OCI-LY3 (cell line): ENCODE data around the gene PROS1.
"Not testable (repeated sequence)": the region's sequence is repeated elsewhere in the genome, so short reads cannot be mapped to it uniquely, and the experiment has no call there.

Source experiments
- EZH2phosphoT487 ChIP-seq: fragments of 200-600 bp; shearing (Covaris generic); IDR thresholded peaks from 2 replicates; pipeline ENCODE4 v1.6.1; 2018; ENCODE audit warnings: antibody characterized with exemption, mixed run types, low read depth
- TF ChIP-seq, protein P1 (sequence below): fragments of 200-600, 300-600 bp; sonication (generic); IDR thresholded peaks from 2 replicates; pipeline ENCODE4 v1.5.1; 2014; ENCODE audit warnings: antibody characterized with exemption, low read length, low read depth

DNA sequence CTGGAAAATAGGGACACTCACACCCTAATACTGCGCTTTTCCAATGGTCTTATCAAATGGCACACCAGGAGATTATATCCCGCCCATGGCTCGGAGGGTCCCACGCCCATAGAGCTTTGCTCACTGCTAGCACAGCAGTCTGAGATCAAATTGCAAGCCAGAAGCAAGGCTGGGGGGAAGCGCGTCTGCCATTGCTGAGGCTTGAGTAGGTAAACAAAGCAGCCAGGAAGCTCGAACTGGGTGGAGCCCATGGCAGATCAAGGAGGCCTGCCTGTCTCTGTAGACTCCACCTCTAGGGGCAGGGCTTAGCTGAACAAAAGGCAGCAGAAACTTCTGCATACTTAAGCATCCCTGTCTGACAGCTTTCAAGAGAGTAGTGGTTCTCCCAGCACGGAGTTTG, 23.7 kb downstream of the PROS1 start:
- TF ChIP-seq, protein P1, sequence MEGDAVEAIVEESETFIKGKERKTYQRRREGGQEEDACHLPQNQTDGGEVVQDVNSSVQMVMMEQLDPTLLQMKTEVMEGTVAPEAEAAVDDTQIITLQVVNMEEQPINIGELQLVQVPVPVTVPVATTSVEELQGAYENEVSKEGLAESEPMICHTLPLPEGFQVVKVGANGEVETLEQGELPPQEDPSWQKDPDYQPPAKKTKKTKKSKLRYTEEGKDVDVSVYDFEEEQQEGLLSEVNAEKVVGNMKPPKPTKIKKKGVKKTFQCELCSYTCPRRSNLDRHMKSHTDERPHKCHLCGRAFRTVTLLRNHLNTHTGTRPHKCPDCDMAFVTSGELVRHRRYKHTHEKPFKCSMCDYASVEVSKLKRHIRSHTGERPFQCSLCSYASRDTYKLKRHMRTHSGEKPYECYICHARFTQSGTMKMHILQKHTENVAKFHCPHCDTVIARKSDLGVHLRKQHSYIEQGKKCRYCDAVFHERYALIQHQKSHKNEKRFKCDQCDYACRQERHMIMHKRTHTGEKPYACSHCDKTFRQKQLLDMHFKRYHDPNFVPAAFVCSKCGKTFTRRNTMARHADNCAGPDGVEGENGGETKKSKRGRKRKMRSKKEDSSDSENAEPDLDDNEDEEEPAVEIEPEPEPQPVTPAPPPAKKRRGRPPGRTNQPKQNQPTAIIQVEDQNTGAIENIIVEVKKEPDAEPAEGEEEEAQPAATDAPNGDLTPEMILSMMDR, result not testable (repeated sequence)
- TF ChIP-seq EZH2phosphoT487, result not testable (repeated sequence)
